H1 (cell line): ENCODE data around the gene GH2. TPM values are rescaled to one million over a fixed set of nuclear protein-coding genes. Genes with fewer than 3 reads are reported as not detected.

Experiments used
- CTCF ChIP-seq, 3 experiments: IDR thresholded peaks; 1 replicate in 2 of 3; 2 replicates in 1 of 3; pipeline versions ENCODE4 v1.5.1 to v1.6.1; 2011; ENCODE audit warnings: low read length in 3 of 3, mild to moderate bottlenecking in 3 of 3, inconsistent platforms in 2 of 3, low read depth in 1 of 3, moderate library complexity in 1 of 3; ENCODE audit not compliant: insufficient read depth in 1 of 3; ENCODE audit errors: control extremely low read depth in 1 of 3
- RAD21 ChIP-seq, 2 experiments: IDR thresholded peaks in 1 of 2; conservative IDR thresholded peaks in 1 of 2; 2 replicates each; pipeline ENCODE4 v1.6.1; 2011; ENCODE audit warnings: low read depth in 2 of 2, low read length in 2 of 2, improper control_type of control experiment in 1 of 2, inconsistent platforms in 1 of 2, mild to moderate bottlenecking in 1 of 2, moderate library complexity in 1 of 2
- RBBP5 ChIP-seq: IDR thresholded peaks from 2 replicates; pipeline ENCODE4 v1.7.1; 2012; ENCODE audit warnings: low read depth, mild to moderate bottlenecking, inconsistent platforms, low read length, moderate library complexity, borderline replicate concordance
- polyA plus RNA-seq, 7 experiments: library from polyadenylated mRNA; depleted of rRNA in 3 of 7; stranded (reverse) in 5 of 7; unstranded in 2 of 7; fragments of >200 nt in 5 of 7; fragments of 200-250 nt in 2 of 7; gene quantifications; 1 replicate in 5 of 7; 2 replicates in 1 of 7; 4 replicates in 1 of 7; pipeline versions ENCODE4 v1.2.1 to v1.2.3, GENCODE V29; 2011 to 2013; ENCODE audit warnings: missing spikeins in 2 of 7, mixed read lengths in 2 of 7
- total RNA-seq: library from RNA; stranded (reverse); fragmentation: NEBNext Ultra II Directional; extraction: Animal tissue kit (Norgen Biotek cat#: 25700); gene quantifications from 2 replicates; pipeline ENCODE4 v1.2.1, GENCODE V29; 2021

The GH2 gene
- total and polyA plus RNA-seq, 2 of the 8 experiments (the other 6 are each of a cell fraction or from before 2014, with no cell fraction given), result 0.60 to 1.5 TPM

- peak; percentile 62 to 65 for TF ChIP-seq RAD21 (IDR thresholded peaks at IDR 0.05 in 1 of 2, conservative IDR thresholded peaks at IDR 0.05 in 1 of 2; ENCODE audit: low read depth in 2 of 2, low read length in 2 of 2)
- peak; percentile 63 to 83 (median 69) for TF ChIP-seq CTCF (IDR thresholded peaks at IDR 0.05; ENCODE audit: control extremely low read depth in 1 of 3, insufficient read depth in 1 of 3, low read depth in 1 of 3, low read length in 3 of 3)
- no peak for TF ChIP-seq RBBP5
These were observed 29.9 kb upstream of the GH2 start (continued) for GRCh38 chr17:63911657-63912100.
